Mammary epithelial cell (primary cell): ENCODE data around the gene ITGB2.

Experiments
- CTCF ChIP-seq, 2 donors: IDR thresholded peaks in 1 of 2; conservative IDR thresholded peaks in 1 of 2; 2 replicates each; pipeline ENCODE4 v1.5.1; 2011 to 2012; ENCODE audit warnings: inconsistent platforms in 2 of 2, low read length in 2 of 2, mild to moderate bottlenecking in 2 of 2, control low read depth in 1 of 2, low read depth in 1 of 2; ENCODE audit not compliant: insufficient read depth in 1 of 2; ENCODE audit errors: extremely low read depth in 1 of 2
- EZH2 ChIP-seq: IDR thresholded peaks from 2 replicates; pipeline ENCODE4 v1.6.1; 2012; ENCODE audit warnings: low read length, inconsistent platforms, borderline replicate concordance

- TF ChIP-seq CTCF (conservative IDR thresholded peaks at IDR 0.05 in 1 of 2, IDR thresholded peaks at IDR 0.05 in 1 of 2; ENCODE audit: extremely low read depth in 1 of 2, insufficient read depth in 1 of 2, low read depth in 1 of 2, low read length in 2 of 2) (no peak), EZH2 (no peak)
Measured at GRCh38 chr21:44910229-44911067, 10.3 kb downstream of the ITGB2 start.
